Kidney (tissue), 14 donors: ENCODE measurements around the gene AGRN. TPM values are rescaled to one million over a fixed set of nuclear protein-coding genes. Genes with fewer than 3 reads are reported as not detected.

Experiments used
- DNase-seq, 5 donors: peaks; one replicate each; pipeline ENCODE4 v3.0.0-alpha.2; 2013 to 2020
- FAIRE-seq: peaks from 2 replicates; lab custom pipeline; 2012; peaks lifted over from hg19 to GRCh38; lab: Jason Lieb, UNC
- H3K27ac ChIP-seq, 2 donors: one replicate each; pipeline ENCODE4 v1.7.0; 2013; ENCODE audit warnings: low read depth in 2 of 2, low read length in 2 of 2, inconsistent platforms in 1 of 2
- H3K27me3 ChIP-seq: one replicate; pipeline ENCODE4 v1.7.1; 2013; ENCODE audit warnings: low read length, inconsistent platforms; ENCODE audit not compliant: control insufficient read depth, insufficient read depth
- H3K36me3 ChIP-seq, 3 donors: one replicate each; pipeline versions ENCODE4 v1.7.0 to v1.7.1; 2013; ENCODE audit warnings: low read length in 3 of 3, control low read depth in 1 of 3, inconsistent platforms in 1 of 3; ENCODE audit not compliant: insufficient read depth in 3 of 3, control insufficient read depth in 2 of 3
- H3K4me1 ChIP-seq, 3 donors: one replicate each; pipeline versions ENCODE4 v1.7.0 to v1.7.1; 2013; ENCODE audit warnings: low read length in 3 of 3, inconsistent platforms in 1 of 3, low read depth in 1 of 3; ENCODE audit not compliant: control insufficient read depth in 2 of 3, insufficient read depth in 2 of 3
- H3K4me3 ChIP-seq, 3 donors: one replicate each; pipeline versions ENCODE4 v1.7.0 to v1.8.1; 2013; ENCODE audit warnings: low read length in 3 of 3, control low read depth in 1 of 3, inconsistent platforms in 1 of 3
- H3K9ac ChIP-seq, 3 donors: one replicate each; pipeline versions ENCODE4 v1.7.0 to v1.7.1; 2013; ENCODE audit warnings: low read length in 3 of 3, control low read depth in 1 of 3, inconsistent platforms in 1 of 3
- H3K9me3 ChIP-seq, 3 donors: one replicate each; pipeline versions ENCODE4 v1.7.0 to v1.7.1; 2013; ENCODE audit warnings: low read length in 3 of 3, control low read depth in 1 of 3, inconsistent platforms in 1 of 3; ENCODE audit not compliant: control insufficient read depth in 2 of 3, insufficient read depth in 1 of 3
- CTCF ChIP-seq: IDR thresholded peaks from 3 replicates; pipeline ENCODE4 v1.5.1; 2012; ENCODE audit warnings: mild to moderate bottlenecking, moderate library complexity, borderline replicate concordance; ENCODE audit not compliant: insufficient read depth; ENCODE audit errors: extremely low read depth
- intact Hi-C: fragments of 100-400 bp; cut with DNase I; formaldehyde crosslinking; loops from one replicate; pipeline ENCODE4 v1.11.1; 2022
- polyA plus RNA-seq: library from polyadenylated mRNA; stranded (reverse); fragments of 350-450 nt; fragmentation: Illumina TruSeq; extraction: RNeasy Lipid Tissue Mini Kit (QIAGEN cat#74804); gene quantifications from one replicate; pipeline ENCODE4 v1.2.3, GENCODE V29; 2014; ENCODE audit warnings: low read depth, low replicate concordance; ENCODE audit not compliant: insufficient read depth
- total RNA-seq: library from RNA; stranded (reverse); fragmentation: NEBNext Ultra II Directional; extraction: Animal tissue kit (Norgen Biotek cat#: 25700); gene quantifications from one replicate; pipeline ENCODE4 v1.2.1, GENCODE V29; 2021
- donor health status: control.
- donor health status: control.
- donor health status: control.
- donor health status: control.
- donor health status: control.
- donor health status: DM: yes; HTN: yes; CAD: no.
- donor health status: Normal renal cell carcinoma (clear cell type).

The AGRN gene
- total and polyA plus RNA-seq, 2 donors from 2014 or later = 78.5 to 261 TPM

GRCh38 chr1:980602-981395 lies 39.1 kb upstream of the AGRN start:
- no peak overlapping the region for H3K4me3 ChIP-seq
- peak overlapping the region in 1 of 2 donors; percentile 57 for H3K27ac ChIP-seq
- peak in 2 of 5 donors; percentile 39 to 87 for DNase-seq
- H3K4me1 ChIP-seq = peaks cover 0 to 4% (median 0%) of the 10 kb centered on the region in 3 donors
- TF ChIP-seq CTCF = no peak
- no peak overlapping the region for H3K9ac ChIP-seq
- H3K36me3 ChIP-seq = no peaks in the 10 kb centered on the region
- H3K27me3 ChIP-seq = no peaks in the 10 kb centered on the region
- H3K9me3 ChIP-seq = no peaks in the 10 kb centered on the region
- FAIRE-seq = no peak
- intact Hi-C loops = no loop called here

GRCh38 chr1:981491-981954 lies 38.4 kb upstream of the AGRN start:
- intact Hi-C loops = no loop called here
- H3K27ac ChIP-seq = peak overlapping the region; percentile 54 to 57
- H3K4me3 ChIP-seq = no peak overlapping the region
- no peaks in the 10 kb centered on the region for H3K27me3 ChIP-seq
- no peaks in the 10 kb centered on the region for H3K9me3 ChIP-seq
- no peaks in the 10 kb centered on the region for H3K4me1 ChIP-seq
- peak in 1 of 5 donors; percentile 35 for DNase-seq
- H3K36me3 ChIP-seq = no peaks in the 10 kb centered on the region
- FAIRE-seq = no peak
- peak overlapping the region in 1 of 3 donors; percentile 26 for H3K9ac ChIP-seq
- TF ChIP-seq CTCF = no peak

GRCh38 chr1:981955-982558 lies 37.9 kb upstream of the AGRN start, which contains the start of gene PERM1:
PERM1 (minus strand) TSS chr1:982093; CDS start chr1:981029, 1,064 bp downstream.
- intact Hi-C loops = no loop called here
- Histone ChIP-seq H3K27me3 (no peaks in the 10 kb centered on the region), H3K4me3 (no peak within 1 kb of the TSS), H3K9ac (peak within 1 kb of the TSS in 1 of 3 donors; percentile 26), H3K27ac (peak within 1 kb of the TSS; percentile 54 to 57), H3K9me3 (no peaks in the 10 kb centered on the region), H3K4me1 (no peaks in the 10 kb centered on the region), H3K36me3 (no peaks in the 10 kb centered on the region)
- no peak for TF ChIP-seq CTCF
- DNase-seq (peak in 2 of 5 donors; percentile 41 to 78), FAIRE-seq (no peak)
